Dermis blood vessel endothelial cell (primary cell): Measurements from ENCODE around the gene AP1G1. TPM values are rescaled to one million over a fixed set of nuclear protein-coding genes. Genes with fewer than 3 reads are reported as not detected.
"Not testable (repeated sequence)": the region's sequence is repeated elsewhere in the genome, so short reads cannot be mapped to it uniquely, and the experiment has no call there.

Experiments used
- DNase-seq: peaks from one replicate; pipeline ENCODE4 v3.0.0; 2010
- total RNA-seq: library from RNA; depleted of rRNA; stranded (reverse); fragments of >200 nt; gene quantifications from 2 replicates; pipeline ENCODE4 v1.2.3, GENCODE V29; 2014

The AP1G1 gene
- total RNA-seq = 69.1 and 92.3 TPM in 2 replicates

DNA sequence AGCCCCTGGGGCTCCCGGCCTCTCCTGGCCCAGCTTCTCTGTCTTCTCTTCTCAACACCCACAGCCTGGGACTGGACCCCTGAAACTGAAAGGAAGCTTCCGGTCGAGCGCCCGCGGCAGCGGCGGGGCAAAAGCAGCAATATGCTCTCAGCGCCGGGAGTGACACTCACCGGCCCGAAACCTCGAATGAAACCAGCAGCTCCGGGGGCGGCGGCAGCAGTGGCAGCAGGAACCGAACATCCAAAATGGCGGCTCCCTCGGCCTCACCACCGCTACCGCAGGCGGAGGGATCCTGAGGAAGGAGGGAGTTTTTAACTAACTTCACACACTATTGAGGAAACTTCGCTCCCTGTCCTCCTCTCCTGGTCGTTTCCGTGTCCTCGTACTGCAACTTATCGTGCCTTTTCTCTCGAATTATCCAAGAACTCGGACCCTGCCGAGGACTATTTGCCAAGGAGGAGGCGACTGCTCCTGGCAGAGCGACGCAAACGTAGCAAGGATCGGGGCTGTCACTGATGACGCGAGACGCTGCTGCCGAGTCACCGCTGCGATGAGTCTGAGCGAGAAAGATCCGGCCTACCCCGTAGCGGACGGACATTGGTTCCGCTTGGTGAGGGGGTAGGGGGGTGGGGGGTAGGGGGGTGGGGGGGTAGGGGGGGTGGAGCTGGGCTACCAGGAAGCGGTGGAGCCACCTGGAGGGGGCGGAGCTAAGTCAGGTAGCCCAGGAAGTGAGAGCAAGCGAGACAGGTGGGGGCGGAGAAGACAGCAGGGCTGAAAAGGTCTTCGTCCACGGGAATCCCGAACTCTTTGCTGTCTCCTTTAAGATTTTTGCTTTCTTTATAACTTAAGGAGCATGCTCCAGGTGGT lies at the start of gene AP1G1:
Gene AP1G1 (minus strand): TSS at position 242 of the 867 bp plus-strand sequence. CDS start 19,355 bp downstream, outside the sequence.
- DNase-seq = peak; percentile 99

DNA sequence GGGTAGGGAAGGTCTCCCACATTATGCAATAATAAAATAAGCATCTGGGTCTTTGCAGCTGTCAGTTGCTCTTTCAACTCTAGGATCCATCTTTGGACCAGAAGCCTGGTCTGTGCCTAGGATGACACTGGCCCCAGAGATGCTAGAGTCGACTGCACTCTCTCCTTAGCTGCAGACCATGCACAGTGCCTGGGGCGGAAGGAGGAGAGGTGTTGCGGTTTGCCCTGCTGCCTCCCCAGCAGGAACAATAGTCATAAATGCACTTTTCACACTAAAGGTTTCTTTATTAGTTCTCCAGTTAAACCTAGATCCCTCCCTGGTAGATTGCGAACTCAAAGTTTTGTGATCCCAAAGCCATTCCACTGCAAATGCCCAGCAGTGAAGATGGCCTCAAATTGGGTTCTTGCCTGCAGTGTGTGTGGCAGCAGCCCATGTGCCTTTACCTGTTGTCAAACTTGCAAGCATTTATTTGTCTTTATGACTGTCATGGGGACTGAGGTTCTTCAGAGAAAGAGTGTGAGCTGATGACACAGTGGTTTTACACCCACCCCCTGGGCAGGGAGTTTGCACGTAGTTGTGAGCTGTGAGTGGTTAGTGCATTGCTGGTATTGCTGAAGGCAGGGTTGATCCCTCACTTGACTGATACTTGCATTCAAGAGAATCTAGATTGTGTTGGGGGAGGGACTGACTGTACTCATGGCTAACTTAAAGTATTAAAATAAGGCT lies 47.5 kb upstream of the AP1G1 start:
- no peak for DNase-seq

DNA sequence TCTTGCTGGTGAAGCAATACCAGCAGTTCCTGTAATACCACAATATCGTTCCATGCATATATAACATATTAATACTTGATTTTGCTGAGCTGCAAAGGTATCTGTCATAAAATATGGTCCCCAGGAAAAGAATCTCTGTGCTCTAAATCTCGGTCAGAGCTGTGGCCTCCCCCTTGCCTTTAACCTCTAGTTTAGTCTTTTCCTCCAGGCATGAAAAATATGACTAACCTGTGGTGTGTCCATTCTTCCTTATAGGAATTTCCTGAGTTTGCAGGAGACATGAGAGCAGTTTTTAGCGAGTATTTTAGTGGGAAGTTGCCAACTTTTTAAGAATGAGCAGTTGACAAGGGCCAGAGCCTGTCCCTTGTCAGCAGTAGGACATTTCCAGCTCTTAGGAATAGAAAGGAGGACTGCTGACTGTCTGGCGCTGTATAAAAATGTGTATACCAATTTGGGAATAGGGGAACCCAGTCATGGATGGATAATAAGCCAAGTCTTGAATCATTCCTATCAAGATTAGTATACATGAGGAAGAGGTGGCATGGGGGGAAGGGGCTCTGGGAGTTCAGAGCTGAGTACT lies 45.8 kb upstream of the AP1G1 start:
- DNase-seq = peak; percentile 5

DNA sequence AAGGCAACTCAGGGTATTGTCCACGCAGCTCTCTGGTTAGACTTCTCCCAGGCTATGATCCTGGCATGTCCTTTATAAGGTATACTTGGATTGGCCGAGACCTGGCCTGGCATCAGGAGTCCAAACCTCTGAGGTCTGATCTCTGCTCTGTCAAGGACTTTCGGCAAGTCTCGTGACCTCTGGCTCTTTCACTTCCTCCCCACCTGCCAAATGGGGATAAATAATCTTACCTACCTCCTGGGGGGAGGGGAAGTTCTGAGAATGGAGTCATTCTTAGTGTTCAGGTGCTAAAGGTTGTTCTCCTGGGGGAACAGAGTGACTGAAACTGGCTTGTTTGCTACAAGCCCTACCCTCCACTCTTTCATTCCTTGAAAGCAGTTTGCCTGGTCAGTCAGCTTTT lies 44.8 kb upstream of the AP1G1 start:
- no peak for DNase-seq

DNA sequence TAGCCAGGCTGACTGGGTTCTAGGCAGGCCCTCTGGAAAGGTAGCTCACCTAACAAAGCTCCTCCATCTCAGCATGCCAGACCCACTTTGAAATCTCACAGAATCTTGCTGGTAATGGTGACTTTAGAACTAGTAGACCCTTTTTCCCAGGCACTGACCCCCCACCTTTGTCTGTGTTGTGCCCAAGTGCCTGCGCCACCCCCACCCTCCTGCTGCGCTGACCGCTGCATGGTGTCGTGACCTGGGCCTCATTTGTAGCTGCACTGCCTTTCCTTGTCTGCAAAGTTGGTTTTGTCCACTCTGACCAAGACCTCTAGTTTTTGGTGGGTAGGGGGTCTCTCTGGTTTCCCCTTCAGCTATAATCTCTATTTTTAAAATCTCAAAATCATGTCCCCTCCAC lies 43.9 kb upstream of the AP1G1 start:
- DNase-seq = no peak

DNA sequence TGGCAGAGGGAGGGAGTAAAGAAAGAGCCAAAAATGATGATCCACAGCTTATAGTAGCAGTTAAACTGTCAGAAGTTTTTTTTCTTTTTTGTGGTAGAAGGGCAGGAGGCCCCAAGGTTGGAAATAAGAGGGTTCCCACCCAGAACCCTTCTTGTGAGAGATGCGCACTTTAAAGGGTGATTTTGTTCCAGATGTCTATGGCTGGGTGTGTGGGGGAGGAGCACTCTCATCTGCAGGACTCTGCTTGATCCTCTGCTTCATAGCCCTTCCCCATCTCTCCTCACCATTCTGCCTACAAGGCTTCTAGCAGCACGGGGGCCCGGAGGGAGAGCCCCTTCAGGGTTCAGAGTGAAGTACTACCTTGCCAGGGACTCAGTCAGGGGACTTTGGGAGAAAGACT lies 43.5 kb upstream of the AP1G1 start:
- no peak for DNase-seq

DNA sequence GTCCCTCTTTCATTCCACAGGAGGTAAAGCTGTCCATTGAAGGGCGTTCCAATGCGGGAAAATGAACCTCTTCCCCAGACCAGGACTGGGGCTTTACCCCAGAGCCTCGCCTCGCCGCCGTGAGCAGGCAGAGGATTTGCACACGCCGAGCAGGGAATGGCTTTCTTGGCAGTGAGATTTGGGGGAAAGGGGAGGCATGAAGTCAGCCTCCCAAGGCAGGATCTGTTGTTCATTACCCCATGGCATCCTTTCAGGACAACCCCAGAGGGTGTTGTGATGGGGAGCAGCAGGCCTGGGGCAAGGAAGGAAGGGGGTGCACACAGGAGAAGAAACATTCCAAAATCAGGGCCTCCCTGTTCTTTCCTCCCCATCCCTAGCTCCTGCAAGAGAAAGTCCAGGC lies 43.1 kb upstream of the AP1G1 start:
- no peak for DNase-seq

DNA sequence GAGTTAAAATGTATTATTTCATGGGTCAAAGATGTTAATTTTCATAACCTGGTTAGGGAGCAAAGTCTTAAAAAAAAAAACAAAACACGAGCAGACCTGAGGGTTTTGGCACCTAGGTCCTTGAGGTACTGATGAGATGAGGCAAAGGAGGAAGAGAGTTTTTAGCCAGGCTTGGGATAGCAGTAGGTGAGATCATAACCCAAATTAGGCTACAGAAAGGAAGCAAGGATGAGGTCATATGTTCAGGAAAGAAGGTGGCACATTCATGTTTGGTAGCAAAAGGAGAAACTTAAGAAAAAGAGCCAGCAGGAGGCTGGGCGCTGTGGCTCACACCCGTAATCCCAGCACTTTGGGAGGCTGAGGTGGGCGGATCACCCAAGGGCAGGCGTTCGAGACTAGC lies 40.0 kb upstream of the AP1G1 start:
- DNase-seq = peak; percentile 32

DNA sequence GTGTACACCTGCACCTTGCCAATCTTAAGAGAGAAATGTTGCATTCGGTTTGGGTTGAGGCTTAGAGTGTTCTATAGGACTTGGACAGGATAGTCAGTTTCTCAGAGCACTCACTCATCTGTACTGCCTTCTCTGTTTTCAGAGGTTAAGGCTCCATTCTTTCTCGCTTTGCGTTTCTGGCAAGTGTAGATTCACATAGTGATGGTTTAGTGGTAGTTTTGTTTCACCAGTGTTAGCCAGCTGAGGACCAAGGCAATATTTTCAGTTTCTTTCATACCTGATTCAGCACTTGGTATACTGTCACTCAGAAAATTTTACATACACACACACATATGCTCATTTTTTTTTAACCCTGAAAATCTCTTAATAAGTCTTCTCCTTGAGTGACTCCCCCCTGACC lies 38.5 kb upstream of the AP1G1 start:
- DNase-seq = no peak

DNA sequence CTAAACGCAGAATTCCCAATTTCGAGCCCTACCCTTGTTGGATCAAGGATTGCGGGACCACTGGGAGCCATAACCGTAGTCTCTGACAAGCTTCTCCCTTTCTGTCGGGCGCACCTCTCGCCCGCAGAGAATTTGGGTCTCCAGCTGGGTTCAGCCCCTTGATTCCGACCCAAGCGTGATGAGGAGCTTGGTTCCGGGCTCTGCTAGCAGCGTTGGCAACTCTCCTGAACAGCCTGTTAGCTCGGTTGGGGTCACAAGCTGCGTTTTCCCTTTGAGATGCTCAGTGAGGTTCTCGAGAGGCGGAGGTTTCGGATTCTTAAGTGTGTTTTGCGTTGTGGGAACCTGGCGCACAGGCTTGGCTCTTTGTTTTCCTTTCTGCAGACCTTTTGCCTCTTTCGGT lies 37.8 kb upstream of the AP1G1 start:
- DNase-seq = peak; percentile 36

DNA sequence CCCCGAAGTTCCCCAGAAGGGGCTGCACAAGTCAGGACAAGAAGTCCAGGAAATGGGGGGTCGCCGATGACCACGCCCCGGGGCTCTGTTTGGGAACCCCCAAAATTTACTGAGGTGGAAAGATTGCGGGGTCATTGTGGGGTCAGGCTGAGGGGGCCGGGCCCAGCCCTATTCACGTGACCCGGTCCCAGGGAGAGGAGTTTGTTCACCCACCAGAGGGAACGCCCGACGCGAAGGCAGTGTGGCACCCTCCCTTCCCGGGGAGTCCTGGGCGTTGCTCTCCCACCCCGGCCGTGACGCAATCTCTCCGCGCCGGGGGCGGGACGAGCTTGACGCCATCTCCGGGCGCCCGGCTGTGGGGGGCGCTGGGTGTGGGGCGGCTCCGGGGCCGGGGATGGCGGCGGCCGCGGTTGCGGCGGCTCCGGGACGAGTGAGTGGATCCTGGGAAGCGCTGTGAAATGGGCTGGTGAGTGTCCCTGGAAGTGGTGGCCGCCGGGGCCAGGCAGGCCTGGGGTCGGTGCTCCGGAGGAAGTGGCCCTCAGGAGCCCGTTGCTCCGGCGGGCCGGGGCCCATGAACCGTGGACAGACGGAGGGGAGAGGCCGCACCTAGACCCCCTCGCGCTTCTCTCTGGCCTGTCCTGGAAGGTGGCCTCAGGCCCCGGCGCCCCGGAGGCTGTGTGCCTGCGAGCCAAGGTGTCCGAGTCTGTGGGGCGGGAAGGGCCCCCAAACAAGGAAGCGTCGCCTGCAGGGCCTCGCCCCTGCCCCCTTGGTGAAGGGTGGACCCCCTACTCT lies 37.2 kb upstream of the AP1G1 start, which contains the start of gene ATXN1L:
Gene ATXN1L (plus strand): TSS at position 338 of the 792 bp plus-strand sequence. CDS start 3,765 bp downstream, outside the sequence.
- peak; percentile 91 for DNase-seq

DNA sequence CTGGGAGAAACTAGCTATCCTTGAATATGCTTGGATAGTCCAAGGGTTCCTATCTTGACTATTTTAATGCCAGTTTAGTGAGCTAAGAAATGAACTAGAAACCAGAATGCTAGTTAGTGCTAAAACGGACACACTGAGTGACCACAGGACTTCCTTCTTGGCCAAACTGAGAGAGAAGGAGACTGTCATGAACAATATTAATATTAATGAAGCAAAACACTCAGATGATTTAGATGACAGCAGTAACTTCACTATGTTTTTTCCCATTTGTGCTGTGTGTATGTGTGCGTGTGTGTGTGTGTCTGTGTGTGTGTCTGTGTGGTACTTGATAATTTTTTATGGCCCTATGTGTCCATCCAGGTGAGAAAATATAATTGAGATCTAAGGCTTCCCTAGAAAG lies 34.9 kb upstream of the AP1G1 start:
- no peak for DNase-seq

DNA sequence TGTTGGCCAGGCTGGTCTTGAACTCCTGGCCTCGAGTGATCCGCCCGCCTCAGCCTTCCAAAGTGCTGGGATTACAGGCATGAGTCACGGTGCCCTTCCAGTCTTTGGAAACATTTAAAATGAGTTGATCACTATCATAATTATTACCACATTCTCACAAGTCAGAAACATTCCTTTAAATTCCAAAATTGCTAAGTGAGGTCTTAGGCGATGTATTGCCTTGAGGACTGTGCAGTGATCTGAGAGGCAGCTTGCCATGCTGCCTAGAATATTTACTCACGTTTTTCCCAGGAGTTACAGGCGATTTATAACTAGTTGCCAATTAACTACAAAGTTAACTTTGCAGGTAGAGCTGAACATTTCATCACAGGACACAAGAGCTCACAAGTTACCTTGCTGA lies 31.4 kb upstream of the AP1G1 start:
- DNase-seq = no peak

DNA sequence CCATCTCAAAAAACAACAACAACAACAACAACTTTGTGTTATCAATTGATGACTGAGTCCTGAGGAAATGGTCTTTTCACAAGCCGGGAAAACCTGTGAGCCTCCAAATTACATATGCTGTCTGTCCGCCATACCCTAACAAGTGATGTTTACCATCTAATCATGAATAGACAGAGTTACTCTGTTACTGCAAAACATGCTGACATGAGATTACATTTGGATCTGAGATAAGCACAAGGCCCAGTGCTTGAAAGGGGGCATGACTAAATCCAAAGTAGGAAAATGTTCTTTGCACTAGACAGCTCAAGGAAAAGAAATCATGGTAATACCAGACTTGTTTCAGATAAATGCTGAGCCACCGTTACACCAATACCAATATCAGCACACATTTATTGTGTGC lies 28.5 kb upstream of the AP1G1 start:
- no peak for DNase-seq

DNA sequence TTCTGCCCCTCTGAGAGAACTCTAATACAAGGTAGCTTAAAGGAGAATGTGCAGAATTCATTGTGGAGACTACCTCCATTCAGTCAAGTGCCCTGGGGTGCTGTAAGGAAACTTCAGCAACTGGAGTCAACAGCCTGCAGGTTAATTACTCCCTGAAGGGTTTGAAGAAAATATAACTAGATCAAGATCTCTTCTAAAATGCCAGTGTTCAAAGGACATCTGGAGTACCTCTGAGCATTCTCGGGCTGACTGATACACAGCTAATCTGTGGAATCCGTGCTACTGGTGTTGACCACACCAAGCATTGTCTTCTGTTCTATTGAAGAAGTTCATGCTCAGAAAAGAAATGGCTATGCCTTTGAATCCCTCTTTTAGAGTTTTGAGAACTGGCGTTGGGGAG lies 25.7 kb upstream of the AP1G1 start:
- no peak for DNase-seq

DNA sequence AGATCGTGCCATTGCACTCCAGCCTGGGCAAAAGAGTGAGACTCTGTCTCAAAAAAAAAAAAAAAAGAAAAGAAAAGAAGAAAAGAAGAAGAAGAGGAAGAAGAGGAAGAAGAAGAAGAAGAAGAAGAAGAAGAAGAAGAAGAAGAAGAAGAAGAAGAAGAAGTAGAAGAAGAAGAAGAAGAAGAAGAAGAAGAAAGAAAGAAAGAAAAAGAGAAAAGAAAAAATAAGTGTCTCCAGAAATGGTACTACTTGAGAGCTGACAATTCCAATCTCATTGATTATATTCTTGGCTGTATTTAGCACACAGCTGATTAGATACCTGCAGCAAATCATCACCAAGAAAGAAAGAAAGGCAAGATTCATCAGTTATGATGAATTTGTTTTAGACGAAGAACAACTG lies 23.5 kb upstream of the AP1G1 start:
- DNase-seq = not testable (repeated sequence)

DNA sequence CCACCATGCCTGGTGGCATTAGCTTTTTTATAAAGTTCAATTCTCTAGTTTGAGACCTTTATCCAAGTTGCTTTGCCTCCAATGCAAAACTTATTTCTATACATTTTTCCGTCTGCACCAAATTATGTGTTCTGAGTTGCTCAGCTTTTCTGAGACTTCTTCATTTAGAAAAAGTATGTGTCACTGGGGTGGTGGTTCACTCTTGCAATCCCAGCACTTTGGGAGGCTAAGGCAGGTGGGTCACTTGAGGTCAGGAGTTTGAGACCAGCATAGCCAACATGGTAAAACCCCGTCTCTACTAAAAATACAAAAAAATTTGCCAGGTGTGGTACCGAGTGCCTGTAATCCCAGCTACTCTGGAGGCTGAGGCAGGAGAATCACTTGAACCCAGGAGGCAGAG lies 23.1 kb upstream of the AP1G1 start:
- DNase-seq = not testable (repeated sequence)

DNA sequence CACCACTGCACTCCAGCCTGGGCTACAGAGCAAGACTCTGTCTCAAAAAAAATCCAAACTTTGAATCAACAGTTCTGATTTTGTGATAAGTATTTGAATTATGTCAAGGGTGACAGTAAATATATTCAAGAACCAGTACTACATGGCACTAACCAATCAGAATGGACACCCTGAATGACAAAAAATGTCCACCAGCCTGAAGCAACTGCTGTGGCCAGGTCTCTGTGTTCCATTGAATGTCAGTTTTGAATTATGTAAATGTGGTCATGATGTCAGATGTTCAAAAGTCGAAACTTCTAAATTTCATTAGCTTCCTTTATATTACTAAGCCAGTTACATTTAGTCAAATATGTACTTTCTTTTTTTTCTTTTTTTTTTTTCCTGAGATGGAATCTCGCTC lies 21.7 kb upstream of the AP1G1 start:
- DNase-seq = no peak

DNA sequence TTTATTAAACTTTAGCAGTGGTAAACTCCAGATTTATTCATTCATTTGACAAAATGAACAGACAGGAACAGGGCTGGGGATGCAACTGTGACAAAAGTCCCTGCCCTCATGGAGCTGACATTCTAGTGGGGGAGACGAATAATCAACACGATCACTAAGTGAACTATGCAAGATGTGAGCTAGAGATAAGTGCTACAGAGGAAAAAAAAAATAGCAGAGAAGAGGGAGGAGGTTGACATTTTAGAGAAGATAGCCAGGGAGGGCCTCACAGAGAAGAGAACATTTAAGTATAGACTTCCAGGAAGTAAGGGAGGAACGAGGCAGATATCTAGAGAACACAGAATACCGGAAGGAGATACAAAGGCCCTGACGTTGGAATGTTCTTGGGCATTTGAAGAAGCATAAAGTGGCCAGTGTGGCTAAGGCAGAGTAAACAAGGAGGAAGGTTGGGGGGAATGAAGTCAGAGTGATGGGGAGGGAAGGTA lies 17.9 kb upstream of the AP1G1 start:
- no peak for DNase-seq

DNA sequence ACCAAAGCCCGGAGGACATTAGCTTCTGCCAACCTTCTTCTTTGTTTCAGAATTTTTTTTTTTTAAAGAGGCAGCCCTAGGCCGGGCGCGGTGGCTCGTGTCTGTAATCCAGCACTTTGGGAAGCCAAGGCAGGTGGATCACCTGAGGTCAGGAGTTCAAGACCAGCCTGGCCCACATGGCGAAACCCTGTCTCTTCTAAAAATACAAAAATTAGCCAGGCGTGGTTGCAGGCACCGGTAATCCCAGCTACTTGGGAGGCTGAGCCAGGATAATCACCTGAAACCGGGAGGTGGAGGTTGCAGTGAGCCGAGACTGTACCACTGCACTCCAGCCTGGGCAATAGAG lies 8.5 kb upstream of the AP1G1 start:
- DNase-seq = not testable (repeated sequence)

DNA sequence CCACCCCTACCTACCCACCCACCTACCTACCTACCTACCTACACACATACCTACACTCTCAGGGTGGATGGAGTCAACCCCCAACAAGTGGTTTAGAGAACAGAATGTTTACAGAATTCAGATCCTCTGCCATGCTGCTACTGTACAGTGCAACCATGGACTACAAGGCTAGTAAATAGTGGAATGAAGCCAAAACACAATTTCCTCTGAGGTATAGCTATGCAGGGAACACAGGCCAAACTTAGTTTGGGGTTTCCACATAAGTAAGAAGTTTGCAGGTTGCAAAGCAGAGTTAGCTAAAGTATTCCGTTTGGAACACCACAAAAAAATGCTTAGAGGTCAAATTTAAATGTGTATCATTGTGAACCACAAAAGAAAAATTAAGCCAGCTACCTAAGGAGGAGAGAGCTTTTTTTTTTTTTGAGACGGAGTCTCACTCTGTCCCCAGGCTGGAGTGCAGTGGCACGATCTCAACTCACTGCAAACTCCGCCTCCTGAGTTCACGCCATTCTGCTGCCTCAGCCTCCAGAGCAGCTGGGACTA lies 2.7 kb upstream of the AP1G1 start:
- peak; percentile 53 for DNase-seq

DNA sequence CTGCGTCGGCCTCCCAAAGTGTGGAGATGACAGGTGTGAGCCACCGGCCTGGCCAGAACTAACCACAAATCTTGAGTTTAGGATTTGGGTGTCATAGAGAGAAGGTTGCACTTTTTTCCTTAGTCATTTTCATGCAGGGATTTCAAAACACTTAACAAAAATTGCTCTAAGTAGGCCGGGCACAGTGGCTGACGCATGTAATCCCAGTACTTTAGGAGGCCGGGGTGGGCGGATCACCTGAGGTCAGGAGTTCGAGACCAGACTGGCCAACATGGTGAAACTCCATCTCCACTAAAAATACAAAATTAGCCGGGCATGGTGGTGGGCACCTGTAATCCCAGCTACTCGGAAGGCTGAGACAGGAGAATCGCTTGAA lies 1.5 kb upstream of the AP1G1 start:
- DNase-seq = not testable (repeated sequence)
